Thymus (tissue), 11 donors: Measurements from ENCODE around the gene TACSTD2. TPM values are rescaled to one million over a fixed set of nuclear protein-coding genes. Genes with fewer than 3 reads are reported as not detected.
"Not testable (repeated sequence)": the region's sequence is repeated elsewhere in the genome, so short reads cannot be mapped to it uniquely, and the experiment has no call there.

Source experiments
- DNase-seq, 9 donors: peaks; one replicate each; pipeline ENCODE4 v3.0.0-alpha.2; 2013; ENCODE audit warnings: low spot score in 9 of 9, low read depth in 6 of 9, missing footprints in 1 of 9
- H3K27ac ChIP-seq, 2 donors: one replicate each; pipeline ENCODE4 v1.5.1; 2013; ENCODE audit warnings: control low read depth in 1 of 2, low read depth in 1 of 2, low read length in 1 of 2, mild to moderate bottlenecking in 1 of 2, moderate library complexity in 1 of 2
- H3K27me3 ChIP-seq, 2 donors: one replicate each; pipeline ENCODE4 v1.5.1; 2013; ENCODE audit warnings: low read length in 1 of 2; ENCODE audit not compliant: control insufficient read depth in 2 of 2, insufficient read depth in 1 of 2
- H3K36me3 ChIP-seq, 2 donors: one replicate each; pipeline ENCODE4 v1.5.1; 2013; ENCODE audit warnings: low read length in 1 of 2, mild to moderate bottlenecking in 1 of 2, moderate library complexity in 1 of 2; ENCODE audit not compliant: control insufficient read depth in 2 of 2, insufficient read depth in 2 of 2
- H3K4me1 ChIP-seq, 2 donors: one replicate each; pipeline ENCODE4 v1.5.1; 2013; ENCODE audit warnings: low read length in 2 of 2; ENCODE audit not compliant: control insufficient read depth in 2 of 2, insufficient read depth in 2 of 2
- H3K4me3 ChIP-seq, 2 donors: one replicate each; pipeline ENCODE4 v1.5.1; 2013; ENCODE audit warnings: low read length in 2 of 2, control low read depth in 1 of 2, mild to moderate bottlenecking in 1 of 2
- H3K9me3 ChIP-seq, 2 donors: one replicate each; pipeline ENCODE4 v1.5.1; 2013; ENCODE audit warnings: low read length in 1 of 2, mild to moderate bottlenecking in 1 of 2; ENCODE audit not compliant: control insufficient read depth in 2 of 2, insufficient read depth in 1 of 2
- WGBS: extraction: QIAGEN DNeasy Blood & Tissue Kit; methylation state at CpG from one replicate; pipeline ENCODE4 v1.1.7; 2013; 5-methylcytosine and 5-hydroxymethylcytosine counted together
- polyA plus RNA-seq: library from polyadenylated mRNA; stranded (reverse); fragments of 200-250 nt; gene quantifications from one replicate; pipeline ENCODE4 v1.2.3, GENCODE V29; 2013
- total RNA-seq: library from RNA; stranded (reverse); fragments of 120-200 nt; gene quantifications from one replicate; pipeline ENCODE4 v1.2.4, GENCODE V29; 2013
- donor health status: healthy.

Gene TACSTD2
- total and polyA plus RNA-seq, 2 donors = 2.9 to 132 TPM

DNA sequence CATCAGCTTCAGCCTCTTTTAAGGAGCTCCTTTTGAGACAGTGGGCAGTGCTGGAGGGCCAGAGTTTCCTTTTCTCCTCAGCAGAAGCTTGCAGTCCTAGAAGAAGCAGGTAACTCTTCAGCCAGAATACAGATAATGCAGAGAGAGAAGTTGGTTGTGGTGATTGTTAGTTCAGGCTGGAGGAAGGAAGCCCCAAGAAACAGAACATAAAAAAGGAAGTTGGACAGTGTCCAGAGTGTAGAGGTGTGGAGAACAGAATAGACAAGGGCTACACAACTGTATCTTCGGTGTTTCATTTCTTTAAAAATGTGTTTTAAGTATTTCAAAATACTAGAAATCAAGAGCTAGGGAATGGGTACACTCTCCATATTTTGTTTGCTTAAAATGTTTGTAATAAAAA lies 6.4 kb upstream of the TACSTD2 start:
- Histone ChIP-seq H3K27ac (no peak overlapping the region), H3K4me3 (no peak overlapping the region), H3K4me1 (no peaks in the 10 kb centered on the region), H3K27me3 (peaks cover 0 to 9% of the 10 kb centered on the region in 2 donors), H3K36me3 (no peaks in the 10 kb centered on the region), H3K9me3 (no peaks in the 10 kb centered on the region)
- DNase-seq = no peak
- 11% methylated on average over 1 of the region's 1 CpG for WGBS

DNA sequence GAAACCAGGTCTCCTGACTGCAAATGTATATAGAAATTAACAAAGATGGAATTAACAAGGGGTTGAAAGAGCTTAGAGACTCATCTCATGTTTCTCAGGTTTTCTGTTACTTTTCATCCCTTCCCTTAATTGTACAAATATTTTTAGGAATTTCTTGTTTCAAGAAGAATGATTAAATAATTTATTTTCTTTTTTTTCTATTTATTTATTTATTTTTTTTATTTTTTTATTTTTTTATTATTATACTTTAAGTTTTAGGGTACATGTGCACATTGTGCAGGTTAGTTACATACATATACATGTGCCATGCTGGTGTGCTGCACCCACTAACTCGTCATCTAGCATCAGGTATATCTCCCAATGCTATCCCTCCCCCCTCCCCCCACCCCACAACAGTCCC lies 5.1 kb upstream of the TACSTD2 start:
- H3K4me1 ChIP-seq, DNase-seq, H3K27ac ChIP-seq, H3K36me3 ChIP-seq, H3K9me3 ChIP-seq, H3K4me3 ChIP-seq: not testable (repeated sequence)
- WGBS = 94% methylated on average over 1 of the region's 1 CpG
- H3K27me3 ChIP-seq = peaks cover 10 to 22% of the 10 kb centered on the region in 2 donors

DNA sequence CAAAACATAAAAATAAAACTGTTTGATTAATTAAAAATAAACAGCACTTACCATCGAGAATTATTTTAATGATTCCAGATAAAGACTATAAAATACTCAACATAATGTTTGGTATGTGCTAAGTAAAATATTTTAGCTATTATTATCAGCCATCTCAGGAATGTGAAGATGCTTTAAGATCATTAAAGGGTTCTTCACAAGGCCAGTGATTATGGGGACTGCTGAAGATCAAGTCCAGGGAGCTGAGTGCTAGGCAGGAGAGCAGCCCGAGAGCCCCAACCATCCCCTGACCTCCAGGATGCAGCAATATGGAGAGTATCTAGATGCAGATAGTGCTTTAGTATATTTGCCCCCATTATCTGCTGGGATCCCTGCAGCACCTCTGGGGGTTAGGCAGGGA lies 4.6 kb upstream of the TACSTD2 start:
- DNase-seq = no peak
- H3K4me1 ChIP-seq = no peaks in the 10 kb centered on the region
- peaks cover 15 to 27% of the 10 kb centered on the region in 2 donors for H3K27me3 ChIP-seq
- H3K27ac ChIP-seq = no peak overlapping the region
- no peaks in the 10 kb centered on the region for H3K9me3 ChIP-seq
- H3K4me3 ChIP-seq = no peak overlapping the region
- 95% methylated on average over 2 of the region's 2 CpGs for WGBS
- no peaks in the 10 kb centered on the region for H3K36me3 ChIP-seq

GRCh38 chr1:58580186-58580585 lies 3.1 kb upstream of the TACSTD2 start:
- 76% methylated on average over 1 of the region's 1 CpG for WGBS
- Histone ChIP-seq H3K27me3 (peaks cover 28 to 41% of the 10 kb centered on the region in 2 donors), H3K9me3 (peaks cover 0 to 5% of the 10 kb centered on the region in 2 donors), H3K4me1 (peaks cover 0 to 3% of the 10 kb centered on the region in 2 donors), H3K36me3 (no peaks in the 10 kb centered on the region), H3K4me3 (no peak overlapping the region), H3K27ac (no peak overlapping the region)
- no peak for DNase-seq

DNA sequence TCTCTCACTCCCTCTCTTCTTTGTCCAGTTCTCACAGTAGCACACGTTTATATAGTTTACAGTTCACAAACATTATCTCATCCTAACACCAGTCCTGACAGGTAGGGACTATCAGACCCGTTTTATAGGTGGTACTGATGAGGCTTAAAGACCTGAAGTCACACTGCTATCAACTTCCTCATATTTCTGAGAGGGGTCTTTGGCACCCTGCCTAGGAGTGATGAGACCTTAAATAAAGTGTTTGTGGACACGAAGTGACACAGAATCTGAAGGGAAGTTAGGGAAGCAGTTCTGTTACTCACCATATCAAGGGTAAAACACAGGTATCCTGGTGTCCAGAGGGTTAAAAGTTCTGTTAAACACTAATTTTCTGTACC lies 590 bp upstream of the TACSTD2 start:
- Histone ChIP-seq H3K4me1 (peaks cover 0 to 3% of the 10 kb centered on the region in 2 donors), H3K27me3 (peaks cover 34 to 60% of the 10 kb centered on the region in 2 donors), H3K27ac (peak overlapping the region in 1 of 2 donors; percentile 48), H3K4me3 (no peak overlapping the region), H3K9me3 (peaks cover 0 to 5% of the 10 kb centered on the region in 2 donors), H3K36me3 (no peaks in the 10 kb centered on the region)
- DNase-seq = no peak
- WGBS = 14% methylated on average over 3 of the region's 3 CpGs

DNA sequence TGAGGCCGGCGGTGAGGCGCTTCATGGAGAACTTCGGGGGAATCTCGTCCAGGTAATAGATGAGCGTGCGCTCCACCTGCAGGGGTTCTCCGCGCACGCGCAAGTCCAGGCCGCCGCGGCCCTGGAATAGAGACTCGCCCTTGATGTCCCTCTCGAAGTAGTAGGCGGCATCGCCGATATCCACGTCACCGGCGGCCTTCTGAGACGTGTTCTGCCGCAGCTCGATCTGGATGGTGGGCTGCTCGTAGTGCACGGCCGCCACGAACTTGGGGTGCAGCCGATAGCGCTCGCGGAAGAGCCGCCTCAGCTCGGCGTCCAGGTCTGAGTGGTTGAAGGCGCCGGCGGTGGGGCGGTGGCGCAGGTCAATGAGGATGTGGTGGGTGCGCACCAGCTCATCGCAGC lies 726 bp downstream of the TACSTD2 start:
- peak overlapping the region in 1 of 2 donors; percentile 19 for H3K4me3 ChIP-seq
- no peak overlapping the region for H3K27ac ChIP-seq
- WGBS = 5% methylated on average over 43 of the region's 43 CpGs
- H3K4me1 ChIP-seq = peaks cover 0 to 3% of the 10 kb centered on the region in 2 donors
- peaks cover 37 to 61% of the 10 kb centered on the region in 2 donors for H3K27me3 ChIP-seq
- H3K9me3 ChIP-seq = peaks cover 0 to 5% of the 10 kb centered on the region in 2 donors
- DNase-seq = peak in 1 of 9 donors; percentile 4
- no peaks in the 10 kb centered on the region for H3K36me3 ChIP-seq

GRCh38 chr1:58575551-58576324 lies 1.3 kb downstream of the TACSTD2 start:
- Histone ChIP-seq H3K27me3 (peaks cover 37 to 66% of the 10 kb centered on the region in 2 donors), H3K4me3 (no peak overlapping the region), H3K4me1 (peaks cover 0 to 3% of the 10 kb centered on the region in 2 donors), H3K36me3 (no peaks in the 10 kb centered on the region), H3K27ac (no peak overlapping the region), H3K9me3 (peaks cover 0 to 5% of the 10 kb centered on the region in 2 donors)
- DNase-seq = no peak
- 40% methylated on average over 32 of the region's 32 CpGs for WGBS

DNA sequence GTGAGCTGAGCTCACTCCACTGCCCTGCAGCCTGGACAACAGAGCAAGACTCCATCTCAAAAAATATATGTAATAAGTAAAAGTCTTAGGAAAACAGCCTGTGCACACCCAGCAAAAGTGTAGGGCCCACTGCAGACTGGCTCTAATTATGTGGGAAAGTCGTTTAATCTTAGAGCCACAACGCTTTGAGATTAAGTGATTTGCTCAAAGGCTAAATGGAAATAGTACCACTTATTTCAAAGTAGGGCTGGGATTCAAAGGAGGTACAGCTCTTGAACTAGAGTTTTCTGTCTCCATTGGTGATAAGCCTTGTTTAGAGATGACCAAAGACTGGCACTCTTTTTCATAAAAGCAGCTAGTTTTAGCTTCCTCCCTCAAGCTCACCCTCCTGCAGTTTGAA lies 2.2 kb downstream of the TACSTD2 start:
- no peak overlapping the region for H3K4me3 ChIP-seq
- DNase-seq = no peak
- peaks cover 37 to 67% of the 10 kb centered on the region in 2 donors for H3K27me3 ChIP-seq
- H3K4me1 ChIP-seq = peaks cover 0 to 3% of the 10 kb centered on the region in 2 donors
- peaks cover 0 to 5% of the 10 kb centered on the region in 2 donors for H3K9me3 ChIP-seq
- no peak overlapping the region for H3K27ac ChIP-seq
- H3K36me3 ChIP-seq = no peaks in the 10 kb centered on the region
- WGBS = 96% methylated on average over 2 of the region's 2 CpGs

GRCh38 chr1:58573705-58574591 lies 3.1 kb downstream of the TACSTD2 start:
- 87% methylated on average over 4 of the region's 4 CpGs for WGBS

More at GRCh38 chr1:58573705-58574591, 3.1 kb downstream of the TACSTD2 start:
- H3K27me3 ChIP-seq = peaks cover 37 to 61% of the 10 kb centered on the region in 2 donors
- no peaks in the 10 kb centered on the region for H3K36me3 ChIP-seq
- peaks cover 0 to 5% of the 10 kb centered on the region in 2 donors for H3K9me3 ChIP-seq
- peak in 1 of 9 donors; percentile 28 for DNase-seq
- no peak overlapping the region for H3K27ac ChIP-seq
- H3K4me3 ChIP-seq = no peak overlapping the region
- peaks cover 0 to 3% of the 10 kb centered on the region in 2 donors for H3K4me1 ChIP-seq
